NCI-H226 (cell line): Measurements from ENCODE around the gene AIPL1.
A peak's percentile ranks its signal among the peaks of the same experiment; 100 is the strongest.

Experiments used
- DNase-seq: peaks from one replicate; pipeline ENCODE4 v3.0.0-alpha.2; 2015

AIPL1 gene

DNA sequence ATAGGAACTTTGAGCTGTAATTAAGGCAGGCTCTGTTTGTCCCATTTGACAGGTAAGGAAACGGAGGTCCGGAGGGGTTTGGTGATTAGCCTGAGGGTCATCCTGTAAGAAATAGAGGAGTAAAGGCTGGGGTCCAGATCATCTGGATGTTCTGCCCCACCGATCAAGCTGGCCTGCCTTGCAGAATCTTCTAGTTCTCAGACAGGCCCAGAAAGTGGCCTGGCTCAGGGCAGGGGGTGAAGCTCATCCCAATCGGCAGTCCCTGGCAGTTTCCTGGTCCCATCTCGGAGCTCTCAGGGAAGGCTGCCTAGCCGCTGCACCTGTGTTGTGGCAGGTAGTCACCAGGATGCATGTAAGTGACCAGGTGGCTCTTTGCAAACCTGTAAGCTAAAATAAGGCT lies 13.6 kb upstream of the AIPL1 start:
- DNase-seq = no peak

DNA sequence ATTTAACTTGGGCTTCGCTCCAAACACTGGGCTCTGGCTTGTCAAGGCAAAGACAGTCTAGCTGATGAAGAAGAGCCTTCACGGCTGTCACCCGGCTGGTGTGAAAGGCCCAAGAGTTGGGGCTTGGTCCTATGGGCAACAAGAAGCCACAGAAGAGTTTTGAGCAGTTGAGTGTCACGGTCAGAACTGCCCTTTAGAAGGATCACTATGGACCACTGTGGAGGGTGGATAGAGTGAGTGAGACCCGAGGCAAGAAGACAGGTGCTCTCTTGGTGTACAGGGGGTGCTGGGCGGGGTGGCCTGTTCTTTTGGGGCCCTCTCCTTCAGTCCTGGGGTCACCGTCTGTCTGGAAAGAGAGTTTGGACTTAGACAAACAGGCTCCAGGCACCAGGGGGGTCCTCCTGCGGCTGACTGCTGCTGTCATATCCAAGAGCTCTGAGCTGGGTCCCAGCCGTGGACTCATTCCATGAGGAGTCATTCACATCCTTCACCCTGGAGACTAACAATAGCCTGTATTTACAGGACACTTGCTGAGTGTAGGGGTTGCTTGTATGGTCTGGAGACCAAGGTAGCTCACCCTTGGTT lies 11.7 kb upstream of the AIPL1 start:
- DNase-seq = no peak

DNA sequence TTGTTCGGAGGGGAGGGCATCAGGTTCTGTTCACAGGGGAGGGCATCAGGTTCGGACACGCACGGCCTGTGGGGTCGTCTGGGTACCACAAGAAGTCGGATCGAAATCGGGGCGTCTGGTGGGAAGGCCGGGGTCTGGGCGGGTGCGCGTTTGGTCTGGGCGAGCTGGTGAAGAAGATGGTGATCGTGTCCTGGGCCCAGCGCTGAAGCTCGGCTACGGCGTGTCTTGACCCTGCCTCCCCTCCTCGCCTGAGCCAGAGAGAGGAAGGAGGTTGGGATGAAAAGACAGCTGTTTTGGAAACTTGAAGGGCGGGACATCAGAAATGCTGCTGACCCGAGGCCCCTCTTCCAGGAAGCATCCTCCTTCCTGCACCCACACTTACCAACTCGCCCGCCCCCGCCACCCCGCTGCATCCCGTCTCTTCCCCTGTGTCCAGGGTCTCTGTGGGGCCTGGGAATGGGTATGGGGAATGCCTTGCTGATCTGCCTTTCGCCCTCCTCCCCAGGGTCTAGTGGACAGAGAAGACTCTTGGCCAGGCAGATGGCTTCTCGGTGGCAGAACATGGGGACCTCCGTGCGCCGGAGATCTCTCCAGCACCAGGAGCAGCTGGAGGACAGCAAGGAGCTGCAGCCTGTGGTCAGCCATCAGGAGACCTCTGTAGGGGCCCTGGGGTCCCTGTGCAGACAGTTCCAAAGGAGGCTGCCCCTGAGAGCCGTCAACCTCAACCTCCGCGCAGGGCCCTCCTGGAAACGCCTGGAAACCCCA lies 9.8 kb upstream of the AIPL1 start:
- DNase-seq = no peak

DNA sequence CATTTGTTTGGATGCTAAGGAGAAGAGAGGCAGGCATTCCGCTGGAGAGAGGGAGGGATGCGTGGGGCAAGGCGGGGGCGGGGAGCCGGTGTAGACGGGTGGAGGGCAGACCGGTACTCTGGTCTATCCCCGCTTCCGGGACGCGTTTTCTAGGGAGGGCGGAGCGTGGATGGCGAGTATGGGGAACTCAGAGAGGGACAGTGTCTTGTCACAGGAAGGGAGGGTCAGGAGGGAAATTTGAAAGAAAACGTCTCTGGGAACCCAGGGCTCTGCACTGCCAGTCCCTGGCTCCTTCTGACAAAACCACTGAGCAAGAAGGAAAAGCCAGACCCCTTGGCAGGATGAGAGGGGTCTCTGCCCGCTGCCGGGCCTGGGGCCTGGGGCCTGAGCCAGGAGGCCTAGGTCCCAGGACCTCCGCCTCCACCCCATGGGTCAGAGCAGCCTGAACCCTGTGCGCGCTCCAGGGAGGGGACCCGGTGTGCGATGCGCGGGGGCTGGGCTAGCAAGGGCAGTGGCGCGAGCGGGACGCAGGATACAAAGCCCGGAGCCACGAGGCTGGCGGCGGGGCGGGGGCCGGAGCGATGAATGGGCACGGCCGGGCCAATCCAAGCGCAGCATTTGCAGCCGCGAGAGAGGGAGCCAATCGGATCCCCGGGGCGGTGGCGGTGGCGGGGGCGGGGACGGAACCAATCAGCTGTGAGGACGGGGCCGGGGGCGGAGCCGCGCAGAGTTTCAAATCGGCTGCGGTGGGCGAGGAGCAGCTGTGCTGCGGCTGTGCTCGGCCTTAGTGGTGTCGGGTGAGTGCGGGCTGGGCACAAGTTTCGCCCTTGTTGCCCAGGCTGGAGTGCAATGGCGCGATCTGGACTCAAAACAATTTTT lies 9.0 kb upstream of the AIPL1 start, which contains the start of gene PIMREG:
TSS of gene PIMREG (plus strand) at position 764 of the 879 bp plus-strand sequence. CDS start 656 bp downstream, outside the sequence.
- peak; percentile 92 for DNase-seq

DNA sequence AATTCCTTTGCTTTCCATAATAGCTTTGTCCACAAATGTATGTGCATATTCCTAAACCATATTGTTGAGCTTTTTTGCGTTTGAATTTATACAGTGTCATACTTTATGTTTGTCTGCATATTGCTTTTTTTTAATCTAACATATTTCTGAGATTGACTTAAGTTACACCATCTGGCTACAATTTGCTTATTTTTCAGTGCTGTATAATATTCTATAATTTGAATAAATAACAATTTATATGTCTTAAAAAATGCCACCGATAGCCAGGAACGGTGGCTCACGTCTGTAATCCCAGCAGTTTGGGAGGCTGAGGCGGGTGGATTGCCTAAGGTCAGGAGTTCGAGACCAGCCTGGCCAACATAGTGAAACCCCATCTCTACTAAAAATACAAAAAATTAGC lies 7.9 kb upstream of the AIPL1 start:
- no peak for DNase-seq

DNA sequence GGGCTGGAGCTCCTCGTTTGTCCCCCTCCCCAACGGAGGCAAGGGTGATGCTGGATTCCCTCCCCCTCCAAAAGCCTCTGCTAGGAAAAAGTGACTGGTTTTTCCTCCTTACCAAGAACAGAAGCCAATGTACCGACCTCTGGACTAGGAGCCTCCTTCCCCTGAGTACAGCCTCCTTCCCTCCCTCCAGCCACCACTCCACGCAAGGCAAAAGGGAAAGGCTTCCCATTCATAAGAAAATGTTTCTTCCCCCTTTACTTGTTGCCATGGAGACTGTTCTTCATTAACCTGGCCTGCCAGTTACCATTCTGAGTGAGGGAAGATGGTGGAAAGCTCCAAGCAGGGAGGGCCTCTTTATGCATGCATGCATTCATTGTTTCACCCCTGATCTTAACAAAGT lies 5.0 kb upstream of the AIPL1 start:
- no peak for DNase-seq

DNA sequence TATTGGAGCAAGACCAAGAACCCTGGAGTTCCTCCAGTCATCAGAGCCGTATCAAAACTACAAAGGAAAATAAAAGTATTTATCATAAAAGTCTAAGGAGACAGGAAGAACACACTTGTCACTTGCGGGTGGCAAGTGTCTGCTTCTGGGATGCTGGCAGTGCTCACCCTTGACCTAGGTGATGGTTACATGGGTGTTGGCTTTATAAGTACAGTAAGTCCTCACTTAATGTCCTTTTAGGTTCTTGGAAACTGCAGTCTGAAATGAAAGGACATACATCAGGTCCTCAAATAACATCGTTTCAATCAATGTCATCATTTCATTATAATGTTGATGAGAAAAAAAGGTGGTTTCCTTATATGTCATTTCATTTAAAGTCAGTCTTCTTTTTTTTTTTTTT lies 3.0 kb upstream of the AIPL1 start:
- DNase-seq = no peak

DNA sequence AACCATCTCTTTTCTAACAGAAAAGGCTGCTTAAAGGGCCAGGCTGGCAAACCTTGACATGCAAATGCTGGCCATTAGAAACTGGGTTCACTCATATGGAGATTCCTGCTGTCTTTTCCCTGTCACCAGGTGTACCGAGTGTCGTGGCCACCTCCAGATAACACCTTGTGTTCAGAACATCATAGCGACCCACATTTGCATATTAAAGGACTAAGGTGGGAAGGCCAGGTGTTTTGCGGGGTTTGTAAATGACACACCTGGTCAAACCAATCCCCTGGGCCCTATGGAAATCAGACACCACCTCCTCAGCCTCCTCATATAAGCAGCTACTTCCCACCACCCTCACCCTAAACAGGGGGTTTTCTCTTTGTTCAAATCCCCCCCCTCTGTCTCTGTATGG lies 2.5 kb upstream of the AIPL1 start:
- DNase-seq = no peak

DNA sequence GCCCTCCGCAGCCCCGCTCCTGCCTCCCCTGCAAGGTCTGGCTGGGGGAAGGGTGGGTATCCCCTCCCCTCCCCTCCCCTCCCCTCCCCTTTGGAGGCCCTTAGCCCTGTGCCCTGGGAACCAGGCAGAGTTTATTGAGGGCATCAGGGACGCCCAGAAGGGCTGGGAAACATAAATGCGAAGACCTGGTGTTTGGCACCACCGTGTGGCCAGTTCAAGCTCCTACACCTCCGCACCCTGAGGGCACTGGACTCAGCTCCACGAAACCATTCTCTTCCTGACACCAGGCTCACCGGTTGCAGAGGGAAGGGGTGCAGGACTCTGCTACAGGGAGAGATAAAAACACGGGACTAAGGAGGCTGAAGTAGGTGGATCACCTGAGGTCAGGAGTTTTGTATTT lies 1.0 kb upstream of the AIPL1 start:
- DNase-seq = peak; percentile 43

DNA sequence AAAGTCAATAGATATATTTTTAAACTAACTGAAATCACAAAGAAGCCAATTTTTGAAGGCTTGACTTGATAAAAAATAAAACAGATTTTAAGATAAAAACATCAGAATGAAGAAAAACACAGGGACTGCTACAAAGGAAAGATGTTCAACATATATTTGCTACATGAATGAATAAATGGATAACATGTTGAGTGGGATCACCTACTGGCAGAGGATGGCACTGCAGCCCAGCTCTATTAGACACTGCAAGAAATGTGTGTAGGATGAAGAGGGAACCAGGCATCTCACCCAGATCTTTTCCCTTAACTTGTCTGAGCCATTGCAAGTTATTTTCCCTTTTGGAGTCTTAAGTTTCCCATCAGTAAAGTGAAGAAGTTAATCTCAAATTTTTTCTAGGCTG lies 4.2 kb downstream of the AIPL1 start:
- DNase-seq = no peak

DNA sequence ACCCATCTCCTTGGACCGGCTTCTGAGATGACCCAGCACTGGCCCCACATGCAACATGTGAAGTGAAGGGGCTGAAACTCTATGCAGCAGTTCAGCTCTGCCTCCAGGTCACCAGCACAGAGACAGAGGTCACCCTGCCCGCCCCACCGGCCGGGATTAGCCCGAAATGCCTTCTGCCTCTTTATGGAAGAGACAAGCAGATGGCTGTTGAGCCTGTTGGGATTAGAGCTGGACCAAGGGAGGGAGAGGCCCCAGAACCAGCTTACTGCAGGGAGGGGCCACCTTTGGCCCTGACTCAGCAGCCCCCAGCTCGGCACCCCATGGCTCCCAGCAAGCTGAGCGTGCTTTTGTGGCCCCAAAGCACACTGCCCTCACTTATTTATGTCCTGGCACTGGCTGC lies 5.7 kb downstream of the AIPL1 start:
- DNase-seq = no peak

DNA sequence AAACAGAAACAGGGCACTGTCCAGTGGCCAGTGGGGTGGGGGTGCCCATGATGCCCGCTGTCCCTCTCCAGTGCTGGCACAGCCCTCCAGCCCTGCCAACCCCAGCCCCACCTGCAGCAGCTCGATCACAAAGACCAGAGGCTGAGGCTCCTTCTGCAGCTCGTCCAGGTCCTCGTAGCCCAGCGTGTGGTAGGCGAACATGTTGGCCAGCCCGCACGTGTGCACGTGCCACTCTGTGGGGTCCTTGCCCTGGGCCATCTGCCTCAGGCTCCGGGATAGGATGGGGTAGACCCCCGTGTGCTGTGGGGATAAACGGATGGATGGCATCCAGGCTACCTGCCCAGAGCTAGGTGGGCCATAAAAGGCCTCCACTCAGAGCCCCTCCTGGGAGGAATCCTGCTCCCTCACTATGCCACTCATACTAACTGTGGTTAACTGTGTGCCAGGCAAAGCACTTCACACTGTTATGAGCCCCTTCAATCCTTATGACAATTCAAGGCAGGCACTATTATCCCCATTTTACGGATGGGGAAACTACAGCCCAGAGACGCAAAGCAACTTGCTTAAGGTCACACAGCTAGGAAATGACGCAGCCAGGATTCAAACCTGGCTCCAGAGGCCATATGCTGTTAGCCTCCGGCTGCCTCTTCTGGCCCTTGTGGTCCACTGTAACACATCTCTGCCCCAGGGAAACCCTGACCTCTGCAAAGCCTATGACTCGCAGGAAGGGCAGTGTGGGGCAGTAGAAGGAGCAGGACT lies 6.5 kb downstream of the AIPL1 start:
- DNase-seq = no peak

DNA sequence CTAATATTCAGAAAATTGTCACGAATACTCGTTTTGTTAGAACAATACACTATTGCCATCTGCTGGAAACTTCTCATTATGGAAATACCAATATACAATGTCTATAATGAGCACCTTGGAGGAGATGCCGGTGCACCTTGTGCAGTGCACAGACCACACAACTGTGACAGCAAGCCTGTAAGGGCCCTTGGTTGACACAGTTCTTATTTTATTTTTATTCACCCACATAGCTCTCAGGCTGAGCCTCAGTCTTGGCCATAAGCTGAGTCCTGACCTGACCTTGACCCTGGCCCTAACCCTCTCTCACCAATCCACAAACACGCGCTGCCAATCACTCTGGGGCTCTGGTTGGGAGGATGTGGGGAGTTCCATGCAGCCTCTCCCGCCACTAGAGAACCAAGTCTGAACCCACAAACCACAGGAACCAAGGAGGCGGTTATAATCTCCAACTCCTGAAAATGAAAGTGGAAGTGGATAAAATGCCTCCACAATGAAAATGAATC lies 7.6 kb downstream of the AIPL1 start:
- peak; percentile 53 for DNase-seq

DNA sequence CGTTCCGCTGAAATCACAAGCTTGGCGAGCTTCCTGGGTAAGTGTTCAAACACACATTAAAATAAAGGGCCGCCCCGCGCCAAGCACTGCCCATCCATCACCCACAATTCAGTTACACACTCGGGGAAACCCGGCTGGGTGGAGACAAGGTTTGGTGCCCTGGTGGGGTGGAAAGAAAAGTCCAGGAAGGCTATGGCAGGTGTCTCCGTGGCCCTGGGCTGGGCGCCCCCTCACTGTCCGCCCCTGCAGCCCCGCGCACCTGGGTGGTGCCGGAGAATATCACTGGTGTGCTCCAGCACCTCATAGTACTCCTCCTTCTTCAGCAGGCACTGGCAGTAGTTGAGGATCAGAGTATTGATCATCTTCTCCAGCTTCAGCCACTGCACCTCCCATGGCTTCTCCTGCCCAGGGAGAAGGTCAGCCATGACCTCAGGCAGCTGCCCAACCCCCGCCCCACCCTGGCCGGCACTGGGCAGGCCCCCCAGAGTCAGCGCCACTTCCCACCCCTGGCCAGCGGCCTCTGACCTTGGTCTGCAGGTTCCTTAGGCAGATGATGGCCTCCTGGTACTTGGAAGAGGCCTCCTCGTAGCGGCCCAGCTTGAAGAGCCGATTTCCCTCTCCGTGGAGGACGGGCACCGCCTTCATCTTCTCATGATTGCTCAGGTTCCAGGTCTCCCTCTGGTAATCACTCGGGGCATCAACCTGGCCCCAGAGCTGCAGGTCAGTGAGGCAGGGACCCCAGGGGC lies 8.4 kb downstream of the AIPL1 start:
- DNase-seq = no peak

DNA sequence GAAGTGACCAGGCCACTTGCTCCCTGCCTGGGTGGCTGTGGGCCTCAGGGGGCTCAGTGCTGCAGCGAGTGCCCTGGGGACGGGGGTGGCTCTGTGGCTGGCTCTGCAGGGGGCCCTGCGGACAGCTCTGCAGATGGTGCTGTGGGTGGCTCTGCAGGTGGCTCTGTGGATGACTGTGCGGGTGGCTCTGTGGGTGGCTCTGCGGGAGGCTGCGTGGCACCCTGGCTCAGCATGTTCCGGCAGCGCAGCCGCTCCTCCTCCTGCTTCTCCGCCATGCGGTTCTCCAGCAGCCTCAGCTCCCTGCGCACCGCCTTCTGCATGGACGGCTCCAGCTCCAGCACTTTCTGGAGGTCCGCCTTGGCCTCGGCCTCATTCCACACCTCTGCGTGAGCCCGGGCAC lies 9.5 kb downstream of the AIPL1 start:
- DNase-seq = no peak

DNA sequence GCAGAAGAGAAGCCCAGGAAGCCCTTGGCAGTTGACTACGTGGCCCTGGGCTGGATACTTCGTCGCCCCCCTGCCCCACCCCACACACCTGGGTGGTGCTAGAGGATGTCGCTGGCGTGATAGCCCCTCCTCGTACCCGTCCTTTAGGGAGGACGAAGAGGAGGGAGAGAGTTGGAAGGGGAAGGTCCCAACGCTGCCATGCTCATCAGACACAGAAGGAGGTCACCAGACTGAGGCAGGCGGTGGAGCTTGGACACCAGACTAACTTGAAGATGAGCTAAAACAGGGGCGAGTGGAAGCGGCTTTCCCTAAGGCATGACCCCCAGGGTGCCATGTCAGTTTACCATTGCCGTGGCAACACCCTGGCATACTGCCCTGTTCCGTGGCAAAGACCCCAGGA lies 11.0 kb downstream of the AIPL1 start:
- no peak for DNase-seq

DNA sequence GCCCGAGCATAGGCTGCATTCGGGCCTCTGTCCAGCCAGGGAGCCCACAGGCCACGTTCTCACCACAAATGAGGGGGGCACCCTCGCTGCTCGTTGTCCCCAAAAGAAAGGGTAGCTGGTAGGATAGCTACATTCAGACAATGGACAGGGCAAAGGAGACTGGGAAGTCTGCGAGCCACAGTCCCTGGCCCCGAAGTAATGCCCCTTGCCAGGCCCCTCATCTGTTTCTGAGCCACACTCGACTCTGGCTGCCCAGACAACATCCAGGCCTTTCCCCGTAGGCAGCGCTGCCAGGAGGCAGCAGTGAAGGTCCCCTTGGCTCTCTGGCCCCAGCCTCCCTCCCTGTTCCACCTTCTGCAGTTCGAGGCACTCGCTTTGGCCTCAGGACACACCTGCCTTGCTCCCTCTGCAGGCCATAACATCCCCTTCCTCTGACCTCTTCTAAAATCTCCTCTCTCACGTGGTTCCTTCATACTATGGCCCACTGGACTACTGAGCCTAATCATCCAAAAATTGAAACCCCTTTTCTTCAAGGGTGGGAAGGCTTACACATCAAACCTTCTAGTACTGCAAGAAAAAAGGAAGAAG lies 12.2 kb downstream of the AIPL1 start:
- no peak for DNase-seq

DNA sequence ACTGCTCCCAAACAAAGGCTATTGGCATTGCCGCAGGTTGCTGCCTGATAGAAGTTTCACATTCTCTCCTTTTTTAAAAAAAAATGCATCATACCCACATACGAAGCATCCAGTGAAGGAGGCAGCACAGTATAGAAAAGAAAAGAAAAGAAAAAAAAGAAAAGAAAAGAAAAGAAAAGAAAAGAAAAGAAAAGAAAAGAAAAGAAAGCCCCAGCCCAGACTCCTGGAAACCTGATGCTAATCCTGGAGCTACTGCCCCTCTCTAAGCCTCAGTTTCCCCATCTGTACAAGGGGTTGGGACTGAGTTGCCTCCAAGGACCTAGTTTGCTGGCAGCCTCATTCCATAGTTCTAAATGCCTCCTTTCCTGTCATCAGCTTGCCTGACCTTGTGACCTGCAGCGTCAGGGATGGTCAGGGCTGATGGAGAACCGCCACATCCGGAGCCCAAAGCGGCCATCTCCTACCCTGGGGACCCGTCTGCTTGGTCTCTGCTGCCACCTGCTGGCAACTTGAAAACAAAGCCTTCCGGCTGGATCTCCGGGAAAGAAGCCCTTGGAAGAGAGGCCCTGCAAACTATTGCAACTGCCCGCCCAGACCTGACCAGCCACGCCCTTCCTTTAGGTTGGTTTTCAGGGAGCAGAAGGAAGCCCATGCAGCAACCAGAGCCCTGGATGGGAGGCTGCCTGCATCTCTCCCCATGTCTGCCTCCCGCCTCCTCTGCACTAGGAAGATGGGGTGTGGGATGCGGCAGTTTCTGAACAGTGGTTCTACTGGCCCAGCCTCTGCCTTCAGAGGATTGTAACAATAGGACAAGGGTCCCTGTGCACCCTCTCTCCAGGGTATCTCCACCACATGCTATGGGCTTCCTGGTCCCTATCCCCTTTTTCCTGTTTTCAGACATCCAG lies 13.0 kb downstream of the AIPL1 start:
- peak; percentile 67 for DNase-seq

DNA sequence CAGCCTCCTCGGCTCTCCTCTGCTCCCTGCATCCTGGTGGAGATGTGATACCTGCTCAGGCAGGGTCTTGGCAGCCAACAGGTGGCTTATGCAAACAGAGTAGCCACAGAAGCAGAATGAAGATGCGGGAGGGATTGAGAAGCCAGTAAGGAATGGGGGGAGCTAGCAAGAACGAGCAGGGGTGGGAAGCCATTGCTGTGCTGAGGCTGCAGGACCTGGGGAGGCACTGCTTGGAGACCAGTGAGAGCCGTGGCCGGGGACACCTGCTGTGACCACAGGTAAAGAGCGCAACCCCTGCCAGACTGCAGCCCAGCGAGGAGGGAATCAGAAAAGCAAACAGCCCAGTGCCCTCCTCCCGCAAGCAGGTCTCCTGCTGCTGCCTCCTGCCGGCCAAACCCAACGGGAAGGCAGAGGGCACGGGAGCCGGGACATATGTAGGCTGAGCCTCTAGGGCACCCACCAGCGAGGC lies 14.7 kb downstream of the AIPL1 start:
- DNase-seq = no peak

DNA sequence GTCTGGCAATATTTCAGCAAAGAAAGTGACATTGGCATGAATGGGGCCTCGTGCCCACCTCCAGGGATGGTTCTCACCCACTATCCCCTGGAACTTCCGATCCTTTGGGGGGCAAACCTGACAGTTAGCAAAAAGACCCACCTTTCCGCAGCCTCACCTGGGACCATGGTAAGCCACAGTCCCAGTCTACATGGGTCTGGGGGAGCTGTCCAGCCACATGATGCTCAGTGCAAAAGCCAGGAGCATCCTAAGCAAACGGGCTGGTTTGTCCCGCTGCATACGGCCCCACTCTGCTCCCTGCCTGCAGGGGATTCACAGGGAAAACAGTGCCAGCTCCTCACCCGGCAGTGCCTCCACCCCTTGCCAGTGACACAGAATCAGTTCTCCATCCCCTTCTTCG lies 19.3 kb downstream of the AIPL1 start:
- no peak for DNase-seq
